HG02973 (cell line): Measurements from ENCODE around the gene HPX.
A peak's percentile ranks its signal among the peaks of the same experiment; 100 is the strongest.

Experiments used
- ATAC-seq: cut with Tn5 transposase; IDR thresholded peaks from one replicate; pipeline ENCODE4 v1.9.1; 2021; ENCODE audit warnings: moderate library complexity; ENCODE audit not compliant: unreplicated experiment

Gene HPX

GRCh38 chr11:6440906-6441358, at the start of gene HPX:
TSS of gene HPX (minus strand) at chr11:6440987. CDS start at chr11:6440963, 24 bp downstream.
- no peak for ATAC-seq

GRCh38 chr11:6489306-6489705, 48.5 kb upstream of the HPX start:
- no peak for ATAC-seq

- no peak for ATAC-seq
Observed at GRCh38 chr11:6488821-6489220, 48.0 kb upstream of the HPX start.

- no peak for ATAC-seq
Observed at GRCh38 chr11:6488342-6488741, 47.6 kb upstream of the HPX start.

- ATAC-seq, result no peak
Observed at GRCh38 chr11:6486938-6487337, 46.2 kb upstream of the HPX start.

GRCh38 chr11:6486256-6486655, 45.5 kb upstream of the HPX start:
- ATAC-seq, result no peak

- no peak for ATAC-seq
Observed at GRCh38 chr11:6485661-6486060, 44.9 kb upstream of the HPX start.

- ATAC-seq, result no peak
Observed at GRCh38 chr11:6483015-6483414, 42.2 kb upstream of the HPX start.

GRCh38 chr11:6482441-6482840, 41.7 kb upstream of the HPX start:
- ATAC-seq, result no peak

GRCh38 chr11:6481924-6482275, 41.1 kb upstream of the HPX start:
- peak; percentile 7 for ATAC-seq

- ATAC-seq, result peak; percentile 98
Observed at GRCh38 chr11:6481012-6481923, 40.5 kb upstream of the HPX start, which contains the start of the genes ARFIP2 and TIMM10B. TSS of gene ARFIP2 (minus strand) at chr11:6481331. CDS start at chr11:6480421, 910 bp downstream. TSS of gene TIMM10B (plus strand) at chr11:6481501. CDS start at chr11:6481517, 16 bp downstream.

GRCh38 chr11:6480299-6480914, 39.6 kb upstream of the HPX start:
- ATAC-seq, result no peak

GRCh38 chr11:6476571-6476970, 35.8 kb upstream of the HPX start:
- no peak for ATAC-seq

- ATAC-seq, result no peak
Observed at GRCh38 chr11:6475936-6476335, 35.1 kb upstream of the HPX start.

GRCh38 chr11:6474806-6475500, 34.2 kb upstream of the HPX start:
- no peak for ATAC-seq

- no peak for ATAC-seq
Observed at GRCh38 chr11:6474413-6474792, 33.6 kb upstream of the HPX start.

GRCh38 chr11:6473451-6474412, 32.9 kb upstream of the HPX start, which contains the start of gene TRIM3:
TSS of gene TRIM3 (minus strand) at chr11:6473941. CDS start at chr11:6465695, 8,246 bp downstream.
- peak; percentile 46 for ATAC-seq

- ATAC-seq, result no peak
Observed at GRCh38 chr11:6472934-6473333, 32.1 kb upstream of the HPX start.

- ATAC-seq, result no peak
Observed at GRCh38 chr11:6469599-6469998, 28.8 kb upstream of the HPX start.
